GM20000 (cell line): ENCODE measurements around the gene CCDC85A.

ENCODE experiments used
- DNase-seq: peaks from one replicate; pipeline ENCODE4 v3.0.0; 2012; ENCODE audit warnings: low spot score
- TF ChIP-seq, protein P1 (sequence below): IDR thresholded peaks from 2 replicates; pipeline ENCODE4 v1.5.1; 2012; ENCODE audit warnings: mild to moderate bottlenecking, control low read depth; ENCODE audit errors: extremely low read depth, missing control alignments

The CCDC85A gene

DNA sequence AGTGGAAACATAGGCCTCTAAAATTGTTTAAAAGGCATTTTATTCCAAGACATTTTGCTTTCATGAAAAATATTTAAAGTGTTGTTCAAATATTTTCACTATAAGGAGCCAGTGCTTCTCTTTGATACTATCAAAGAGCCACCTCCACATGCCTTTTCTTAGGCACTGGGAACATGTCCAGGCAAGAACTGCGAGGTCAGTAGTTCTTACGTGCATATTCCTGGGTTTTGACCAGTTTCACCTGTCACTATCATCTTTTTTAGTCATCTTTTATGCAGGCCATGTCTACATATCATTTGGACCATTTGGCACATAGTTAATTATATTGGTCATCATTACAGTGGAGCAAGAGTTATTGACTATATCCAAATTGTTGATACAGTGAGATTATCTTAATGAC lies 195.3 kb downstream of the CCDC85A start:
- DNase-seq = no peak

DNA sequence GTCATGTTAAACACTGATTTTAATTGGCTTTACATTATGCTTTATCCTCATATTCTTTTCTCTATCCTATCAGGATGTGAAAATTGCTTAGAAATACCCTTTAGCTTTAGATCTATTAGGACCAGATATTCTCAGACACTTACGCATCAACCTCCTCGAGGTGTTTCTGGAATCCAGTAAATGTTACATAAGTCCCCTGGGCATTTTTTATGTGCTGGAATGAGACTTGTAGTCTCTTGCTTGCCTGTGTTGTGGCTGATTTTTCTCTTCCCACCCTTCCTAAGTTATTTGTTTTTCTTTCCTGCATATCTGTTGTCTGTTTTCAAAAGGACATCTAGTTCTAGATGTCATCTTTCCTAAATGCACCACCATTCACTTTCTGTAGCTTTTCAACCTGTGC lies 197.1 kb downstream of the CCDC85A start:
- TF ChIP-seq, protein P1, sequence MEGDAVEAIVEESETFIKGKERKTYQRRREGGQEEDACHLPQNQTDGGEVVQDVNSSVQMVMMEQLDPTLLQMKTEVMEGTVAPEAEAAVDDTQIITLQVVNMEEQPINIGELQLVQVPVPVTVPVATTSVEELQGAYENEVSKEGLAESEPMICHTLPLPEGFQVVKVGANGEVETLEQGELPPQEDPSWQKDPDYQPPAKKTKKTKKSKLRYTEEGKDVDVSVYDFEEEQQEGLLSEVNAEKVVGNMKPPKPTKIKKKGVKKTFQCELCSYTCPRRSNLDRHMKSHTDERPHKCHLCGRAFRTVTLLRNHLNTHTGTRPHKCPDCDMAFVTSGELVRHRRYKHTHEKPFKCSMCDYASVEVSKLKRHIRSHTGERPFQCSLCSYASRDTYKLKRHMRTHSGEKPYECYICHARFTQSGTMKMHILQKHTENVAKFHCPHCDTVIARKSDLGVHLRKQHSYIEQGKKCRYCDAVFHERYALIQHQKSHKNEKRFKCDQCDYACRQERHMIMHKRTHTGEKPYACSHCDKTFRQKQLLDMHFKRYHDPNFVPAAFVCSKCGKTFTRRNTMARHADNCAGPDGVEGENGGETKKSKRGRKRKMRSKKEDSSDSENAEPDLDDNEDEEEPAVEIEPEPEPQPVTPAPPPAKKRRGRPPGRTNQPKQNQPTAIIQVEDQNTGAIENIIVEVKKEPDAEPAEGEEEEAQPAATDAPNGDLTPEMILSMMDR = no peak

More for the DNA sequence above, 195.3 kb downstream of the CCDC85A start:
- TF ChIP-seq, protein P1 = no peak

DNA sequence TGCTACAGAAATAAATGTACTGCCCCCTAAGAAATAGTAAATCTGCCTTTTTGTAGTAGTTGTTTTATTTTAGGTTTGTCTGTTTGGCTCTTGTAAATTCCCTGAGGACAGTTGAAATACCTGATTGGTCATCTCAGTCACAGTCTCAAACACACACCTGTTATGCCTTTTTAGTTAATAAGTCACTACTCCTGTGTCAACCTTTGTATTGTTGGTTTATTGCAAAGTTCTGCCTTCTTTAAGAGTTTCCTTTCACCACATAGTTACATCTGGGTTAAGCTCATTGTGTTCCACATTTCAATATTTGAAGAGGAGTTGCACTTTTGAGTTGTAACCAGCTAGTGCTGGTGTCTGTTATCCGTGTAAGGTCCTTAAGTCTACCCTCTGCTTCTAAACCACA lies 198.7 kb downstream of the CCDC85A start:
- TF ChIP-seq, protein P1 = no peak
- no peak for DNase-seq

More for the DNA sequence above, 197.1 kb downstream of the CCDC85A start:
- no peak for DNase-seq

DNA sequence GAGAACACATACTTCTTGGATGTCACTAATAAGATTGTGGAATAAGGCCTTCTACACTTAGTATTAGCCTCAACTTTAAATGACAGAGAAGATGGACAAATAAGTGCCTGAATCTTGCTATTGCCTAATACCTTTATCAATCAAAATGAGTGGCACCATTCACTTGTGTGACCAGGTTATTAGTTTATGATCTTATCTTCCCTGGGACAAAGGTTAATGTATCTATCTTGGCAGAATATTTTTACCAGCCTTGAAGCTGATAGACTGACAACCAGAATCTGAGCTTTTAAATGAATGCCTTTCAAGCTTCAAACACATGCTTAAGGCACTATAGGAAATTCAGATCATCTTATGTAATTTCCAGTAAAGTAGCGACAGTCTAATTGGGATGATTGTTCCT lies 202.9 kb downstream of the CCDC85A start:
- TF ChIP-seq, protein P1 = no peak
- DNase-seq = no peak

DNA sequence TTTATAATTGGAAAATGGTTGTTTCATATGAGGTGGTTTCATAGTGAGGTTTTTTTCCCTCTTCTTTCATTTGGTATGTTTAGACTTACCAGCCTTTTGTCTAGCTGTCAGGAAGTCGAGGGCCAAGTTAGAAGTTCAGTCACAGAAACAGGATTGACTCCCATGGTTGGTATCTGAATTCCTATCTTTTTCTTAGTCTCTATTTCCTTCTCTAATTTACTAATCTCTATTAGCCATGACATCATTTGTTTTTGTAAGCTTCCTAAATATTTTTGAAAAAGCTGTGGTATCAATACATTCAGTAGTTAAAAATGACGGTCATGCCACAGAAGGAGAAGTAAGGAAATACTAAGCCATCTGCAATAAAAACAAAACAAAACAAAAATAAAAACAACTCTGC lies 206.9 kb downstream of the CCDC85A start:
- TF ChIP-seq, protein P1 = no peak

DNA sequence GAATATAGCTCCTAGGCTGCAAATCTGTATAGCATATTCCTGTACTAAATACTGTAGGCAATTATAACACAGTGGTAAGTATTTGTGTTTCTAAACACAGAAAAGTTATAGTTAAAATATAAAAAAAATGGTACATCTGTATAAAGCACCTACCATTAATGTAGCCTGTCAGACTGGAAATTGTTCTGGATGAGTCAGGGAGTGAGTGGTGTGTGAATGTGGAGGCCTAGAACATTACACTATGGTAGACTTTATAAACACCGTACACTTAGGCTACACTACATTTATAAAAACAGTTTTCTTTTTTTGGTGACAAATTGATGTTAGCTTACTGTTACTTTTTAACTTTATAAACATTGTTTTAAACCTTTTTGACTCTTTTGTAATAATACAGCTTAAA lies 226.3 kb downstream of the CCDC85A start:
- no peak for DNase-seq
- TF ChIP-seq, protein P1 = no peak

More for the DNA sequence above, 206.9 kb downstream of the CCDC85A start:
- DNase-seq = no peak

DNA sequence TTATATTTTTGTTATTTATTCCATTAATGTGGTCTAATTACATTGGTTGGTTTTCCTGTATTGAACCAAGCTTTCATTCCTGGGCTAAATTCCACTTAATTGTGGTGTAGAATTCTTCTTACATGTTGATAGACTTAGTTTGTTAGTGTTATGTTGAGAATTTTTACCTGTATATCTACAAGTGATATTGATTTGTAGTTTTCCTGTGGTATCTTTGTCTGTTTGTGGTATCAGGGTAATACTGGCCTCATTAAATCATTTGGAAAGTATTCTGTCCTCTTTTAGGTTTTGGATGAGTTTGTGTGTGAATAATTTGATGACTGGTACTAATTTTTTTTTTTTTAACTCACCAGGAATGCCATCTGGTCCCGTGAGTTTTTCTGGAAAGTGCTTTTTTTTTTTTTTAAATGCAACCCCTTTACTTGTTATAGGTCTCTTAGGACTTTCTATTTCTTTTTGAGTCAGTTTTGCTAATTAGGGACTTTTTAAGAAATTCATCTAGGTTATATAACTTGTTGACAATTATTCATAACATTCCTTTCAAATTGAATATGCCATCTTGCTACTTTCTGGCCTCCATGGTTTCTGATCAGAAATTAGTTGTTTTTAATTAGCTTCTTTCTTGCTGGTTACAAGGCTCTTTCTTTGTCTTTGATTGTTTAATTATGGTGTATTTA lies 232.8 kb downstream of the CCDC85A start:
- TF ChIP-seq, protein P1 = no peak
- no peak for DNase-seq
